Measurements from ENCODE around the gene TINAG. TPM values are rescaled to one million over a fixed set of nuclear protein-coding genes. Genes with fewer than 3 reads are reported as not detected.

Gene TINAG
- total and polyA plus RNA-seq, 2 donors (not counting 1 experiment from before 2014, with no cell fraction given) = not detected

DNA sequence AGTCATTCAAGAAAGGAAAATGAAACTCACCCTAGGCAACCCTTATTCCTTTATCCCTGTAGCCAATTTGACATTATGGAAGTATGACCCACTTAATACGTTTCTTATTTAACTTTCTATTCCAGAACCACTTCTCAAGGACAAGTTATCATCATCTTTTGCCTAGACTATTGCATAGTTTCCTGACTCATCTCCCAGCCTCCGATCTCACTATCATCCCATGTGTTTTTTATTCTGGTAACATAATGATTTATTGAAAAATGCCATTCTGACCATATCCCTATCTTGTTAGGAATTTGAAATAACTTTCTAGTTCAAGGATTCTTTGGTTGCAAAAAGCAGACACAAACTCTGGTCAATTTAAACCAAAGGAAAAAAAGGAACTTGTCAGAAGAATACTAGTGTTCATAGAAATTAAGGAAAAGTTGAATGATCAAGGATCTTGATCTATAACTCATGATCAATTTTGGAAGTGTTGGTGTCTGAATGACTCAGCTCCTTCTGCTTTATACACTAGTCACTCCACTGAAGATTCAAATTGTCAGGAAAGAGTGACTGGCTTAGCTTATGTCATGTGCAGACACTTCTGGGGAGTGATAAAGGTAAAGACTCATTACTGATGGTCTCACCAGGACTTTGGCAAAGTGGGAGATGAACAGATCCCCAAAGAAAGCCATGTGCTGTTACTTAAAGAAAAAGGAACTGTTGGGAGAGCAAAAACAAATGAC is 8.5 kb upstream of the TINAG start:
- Histone ChIP-seq H2AFZ (ENCODE audit: low read length) (no peak overlapping the region), H4K20me1 (ENCODE audit: control insufficient read depth, extremely low read depth, insufficient read depth, low read length) (no peaks in the 10 kb centered on the region), H3K4me3 (replicated peaks in 1 of 4; ENCODE audit: control extremely low read depth in 1 of 4, insufficient read depth in 1 of 4, low read depth in 3 of 4, low read length in 4 of 4) (no peak overlapping the region), H3K79me2 (ENCODE audit: control insufficient read depth, insufficient read depth, low read length) (no peaks in the 10 kb centered on the region), H3K4me2 (ENCODE audit: extremely low read depth, insufficient read depth, low read length) (no peak overlapping the region), H3K9me3 (ENCODE audit: control insufficient read depth, insufficient read depth, low read depth, low read length) (no peaks in the 10 kb centered on the region), H3K9ac (ENCODE audit: insufficient read depth, low read length) (no peak overlapping the region), H3K36me3 (ENCODE audit: control insufficient read depth, insufficient read depth, low read length) (no peaks in the 10 kb centered on the region), H3K4me1 (ENCODE audit: control insufficient read depth, extremely low read depth, insufficient read depth, low read length) (peaks cover 2% of the 10 kb centered on the region), H3K27me3 (ENCODE audit: control insufficient read depth, insufficient read depth, low read length) (no peaks in the 10 kb centered on the region), H3K27ac (ENCODE audit: insufficient read depth, low read length) (no peak overlapping the region)
- TF ChIP-seq, protein P1, sequence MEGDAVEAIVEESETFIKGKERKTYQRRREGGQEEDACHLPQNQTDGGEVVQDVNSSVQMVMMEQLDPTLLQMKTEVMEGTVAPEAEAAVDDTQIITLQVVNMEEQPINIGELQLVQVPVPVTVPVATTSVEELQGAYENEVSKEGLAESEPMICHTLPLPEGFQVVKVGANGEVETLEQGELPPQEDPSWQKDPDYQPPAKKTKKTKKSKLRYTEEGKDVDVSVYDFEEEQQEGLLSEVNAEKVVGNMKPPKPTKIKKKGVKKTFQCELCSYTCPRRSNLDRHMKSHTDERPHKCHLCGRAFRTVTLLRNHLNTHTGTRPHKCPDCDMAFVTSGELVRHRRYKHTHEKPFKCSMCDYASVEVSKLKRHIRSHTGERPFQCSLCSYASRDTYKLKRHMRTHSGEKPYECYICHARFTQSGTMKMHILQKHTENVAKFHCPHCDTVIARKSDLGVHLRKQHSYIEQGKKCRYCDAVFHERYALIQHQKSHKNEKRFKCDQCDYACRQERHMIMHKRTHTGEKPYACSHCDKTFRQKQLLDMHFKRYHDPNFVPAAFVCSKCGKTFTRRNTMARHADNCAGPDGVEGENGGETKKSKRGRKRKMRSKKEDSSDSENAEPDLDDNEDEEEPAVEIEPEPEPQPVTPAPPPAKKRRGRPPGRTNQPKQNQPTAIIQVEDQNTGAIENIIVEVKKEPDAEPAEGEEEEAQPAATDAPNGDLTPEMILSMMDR (conservative IDR thresholded peaks at IDR 0.05 in 1 of 2, IDR thresholded peaks at IDR 0.05 in 1 of 2; ENCODE audit: low read depth in 1 of 2, low read length in 2 of 2) = no peak
- peak in 1 of 2 donors; percentile 53 for DNase-seq (ENCODE audit: low read depth in 2 of 2)

DNA sequence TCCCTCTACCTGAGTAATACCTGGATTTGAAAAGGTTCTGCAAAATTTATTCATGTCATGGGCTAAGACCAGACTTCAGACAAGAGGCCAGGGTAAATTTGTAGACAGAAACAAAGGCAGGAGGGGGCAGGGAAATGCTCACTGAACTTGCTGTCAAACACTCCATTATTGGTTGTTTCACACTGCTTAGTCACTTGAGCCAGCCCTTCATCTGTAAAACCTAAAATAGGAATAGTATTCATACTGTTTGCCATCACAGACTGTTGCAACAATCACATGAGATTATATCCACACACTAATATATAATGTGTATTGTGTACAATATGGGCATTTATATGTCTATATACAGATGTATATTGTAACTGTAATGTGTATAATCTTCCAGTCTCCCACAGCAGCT is 6.5 kb upstream of the TINAG start:
- H3K9ac ChIP-seq (ENCODE audit: insufficient read depth, low read length) = no peak overlapping the region
- no peak overlapping the region for H3K27ac ChIP-seq (ENCODE audit: insufficient read depth, low read length)
- H2AFZ ChIP-seq (ENCODE audit: low read length) = no peak overlapping the region
- H3K4me2 ChIP-seq (ENCODE audit: extremely low read depth, insufficient read depth, low read length) = no peak overlapping the region
- H3K4me3 ChIP-seq (replicated peaks in 1 of 4; ENCODE audit: control extremely low read depth in 1 of 4, insufficient read depth in 1 of 4, low read depth in 3 of 4, low read length in 4 of 4) = no peak overlapping the region
- no peaks in the 10 kb centered on the region for H3K79me2 ChIP-seq (ENCODE audit: control insufficient read depth, insufficient read depth, low read length)
- no peaks in the 10 kb centered on the region for H4K20me1 ChIP-seq (ENCODE audit: control insufficient read depth, extremely low read depth, insufficient read depth, low read length)
- H3K27me3 ChIP-seq (ENCODE audit: control insufficient read depth, insufficient read depth, low read length) = no peaks in the 10 kb centered on the region
- H3K4me1 ChIP-seq (ENCODE audit: control insufficient read depth, extremely low read depth, insufficient read depth, low read length) = peaks cover 2% of the 10 kb centered on the region
- no peak for TF ChIP-seq EZH2 (IDR thresholded peaks at IDR 0.05; ENCODE audit: low read length, missing control alignments)
- TF ChIP-seq, protein P1 (conservative IDR thresholded peaks at IDR 0.05 in 1 of 2, IDR thresholded peaks at IDR 0.05 in 1 of 2; ENCODE audit: low read depth in 1 of 2, low read length in 2 of 2) = no peak
- no peak for DNase-seq (ENCODE audit: low read depth in 2 of 2)
- no peaks in the 10 kb centered on the region for H3K36me3 ChIP-seq (ENCODE audit: control insufficient read depth, insufficient read depth, low read length)
- H3K9me3 ChIP-seq (ENCODE audit: control insufficient read depth, insufficient read depth, low read depth, low read length) = no peaks in the 10 kb centered on the region

DNA sequence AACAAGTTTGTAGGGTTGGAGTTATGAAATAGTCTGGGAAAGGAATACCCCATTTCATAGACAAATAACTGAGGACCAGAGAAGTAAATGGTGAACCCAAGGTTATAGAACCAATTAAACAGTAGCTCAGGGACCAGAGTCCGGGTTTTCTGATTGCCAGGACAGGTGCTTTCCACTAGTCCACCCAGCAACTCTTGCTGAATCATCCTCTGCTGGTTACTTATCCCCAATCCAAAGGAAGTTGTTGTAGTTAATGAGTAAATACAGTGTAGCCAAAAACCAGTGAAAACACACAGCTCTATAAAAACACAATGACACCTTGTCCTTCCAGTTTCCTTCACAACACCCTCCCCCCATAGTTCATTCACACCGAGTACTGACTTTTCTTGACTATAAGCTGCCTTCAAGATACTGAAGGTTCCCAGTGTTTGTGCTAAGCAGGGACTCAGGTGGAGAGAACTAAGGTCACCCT is 766 bp upstream of the TINAG start:
- Histone ChIP-seq H3K27ac (ENCODE audit: insufficient read depth, low read length) (no peak overlapping the region), H4K20me1 (ENCODE audit: control insufficient read depth, extremely low read depth, insufficient read depth, low read length) (no peaks in the 10 kb centered on the region), H3K4me1 (ENCODE audit: control insufficient read depth, extremely low read depth, insufficient read depth, low read length) (no peaks in the 10 kb centered on the region), H3K9ac (ENCODE audit: insufficient read depth, low read length) (no peak overlapping the region), H3K79me2 (ENCODE audit: control insufficient read depth, insufficient read depth, low read length) (no peaks in the 10 kb centered on the region), H3K27me3 (ENCODE audit: control insufficient read depth, insufficient read depth, low read length) (no peaks in the 10 kb centered on the region), H3K4me3 (replicated peaks in 1 of 4; ENCODE audit: control extremely low read depth in 1 of 4, insufficient read depth in 1 of 4, low read depth in 3 of 4, low read length in 4 of 4) (no peak overlapping the region), H3K9me3 (ENCODE audit: control insufficient read depth, insufficient read depth, low read depth, low read length) (no peaks in the 10 kb centered on the region), H2AFZ (ENCODE audit: low read length) (no peak overlapping the region), H3K36me3 (ENCODE audit: control insufficient read depth, insufficient read depth, low read length) (no peaks in the 10 kb centered on the region), H3K4me2 (ENCODE audit: extremely low read depth, insufficient read depth, low read length) (no peak overlapping the region)
- TF ChIP-seq EZH2 (IDR thresholded peaks at IDR 0.05; ENCODE audit: low read length, missing control alignments) = no peak
- TF ChIP-seq, protein P1 (conservative IDR thresholded peaks at IDR 0.05 in 1 of 2, IDR thresholded peaks at IDR 0.05 in 1 of 2; ENCODE audit: low read depth in 1 of 2, low read length in 2 of 2) = no peak
- DNase-seq (ENCODE audit: low read depth in 2 of 2) = no peak
